OCI-LY7 (cell line): ENCODE data around the gene ANKS1B. TPM values are rescaled to one million over a fixed set of nuclear protein-coding genes. Genes with fewer than 3 reads are reported as not detected.

Source experiments
- BruUV-seq: library from RNA; stranded (reverse); fragments of 400-500 nt; replicated peaks from 2 replicates; lab custom pipeline; 2021; lab: Mats Ljungman, UMichigan
- CTCF ChIA-PET: fragments of 300-600 bp; sonication (Branson Sonifier 250); formaldehyde crosslinking; loops from one replicate; lab custom pipeline; 2022; ENCODE audit warnings: antibody characterized with exemption; ENCODE audit not compliant: unreplicated experiment; lab: Charles Lee
- POLR2A ChIA-PET: fragments of 300-600 bp; sonication (Branson Sonifier 250); formaldehyde crosslinking; loops from one replicate; lab custom pipeline; 2022; ENCODE audit warnings: antibody characterized with exemption; lab: Charles Lee
- DNase-seq: peaks from one replicate; pipeline ENCODE4 v3.0.0-alpha.2; 2015; ENCODE audit warnings: low spot score
- H2AFZ ChIP-seq: fragments of 200-600 bp; sonication (generic), shearing (Covaris generic); 2 replicates; pipeline ENCODE4 v1.6.1; 2014; ENCODE audit warnings: mild to moderate bottlenecking, antibody characterized with exemption, low read length, moderate library complexity
- H3K27ac ChIP-seq: fragments of 200-600 bp; sonication (generic); 2 replicates; pipeline ENCODE4 v1.5.1; 2014; ENCODE audit warnings: mixed run types, low read depth, mild to moderate bottlenecking, moderate library complexity, low read length, inconsistent platforms; ENCODE audit not compliant: poor library complexity, severe bottlenecking
- H3K36me3 ChIP-seq: fragments of 200-600 bp; sonication (generic); 2 replicates; pipeline ENCODE4 v1.6.1; 2014; ENCODE audit warnings: mild to moderate bottlenecking, antibody characterized with exemption, low read length, moderate library complexity, mixed read lengths; ENCODE audit not compliant: insufficient read depth
- H3K4me1 ChIP-seq: fragments of 200-600 bp; sonication (generic); 2 replicates; pipeline ENCODE4 v1.5.1; 2014; ENCODE audit warnings: mild to moderate bottlenecking, low read length; ENCODE audit not compliant: insufficient read depth, poor library complexity, severe bottlenecking
- H3K4me2 ChIP-seq: fragments of 200-600 bp; sonication (generic); 2 replicates; pipeline ENCODE4 v1.6.1; 2014; ENCODE audit warnings: mild to moderate bottlenecking, low read length
- H3K4me3 ChIP-seq: fragments of 200-600 bp; sonication (generic); 2 replicates; pipeline ENCODE4 v1.5.1; 2014; ENCODE audit warnings: mild to moderate bottlenecking, low read depth, low read length; ENCODE audit not compliant: poor library complexity, severe bottlenecking
- H3K79me2 ChIP-seq: fragments of 200-600 bp; sonication (generic); 2 replicates; pipeline ENCODE4 v1.6.1; 2016; ENCODE audit warnings: low read depth, mild to moderate bottlenecking, low read length, moderate library complexity, mixed read lengths; ENCODE audit not compliant: insufficient read depth
- H3K9me2 ChIP-seq: fragments of 200-600 bp; sonication (generic); 2 replicates; pipeline ENCODE4 v1.6.1; 2016; ENCODE audit warnings: mild to moderate bottlenecking, low read length, mixed read lengths; ENCODE audit not compliant: insufficient read depth
- H3K9me3 ChIP-seq: fragments of 200-600 bp; sonication (generic); 2 replicates; pipeline ENCODE4 v1.6.1; 2014; ENCODE audit warnings: mild to moderate bottlenecking, mixed run types, low read length, mixed read lengths
- H4K20me1 ChIP-seq: fragments of 200-600 bp; sonication (generic); 2 replicates; pipeline ENCODE4 v1.6.1; 2014; ENCODE audit warnings: mild to moderate bottlenecking, antibody characterized with exemption, low read length, moderate library complexity, mixed read lengths; ENCODE audit not compliant: insufficient read depth
- EZH2phosphoT487 ChIP-seq: fragments of 200-600 bp; sonication (generic); IDR thresholded peaks from 2 replicates; pipeline ENCODE4 v1.6.1; 2018; ENCODE audit warnings: low read depth, borderline replicate concordance, mild to moderate bottlenecking, mixed run types, antibody characterized with exemption, low read length, moderate library complexity, mixed read lengths
- intact Hi-C: fragments of 100-400 bp; cut with micrococcal nuclease; formaldehyde crosslinking; loops from one replicate; pipeline ENCODE4 v1.10.0; 2022; ENCODE audit not compliant: unreplicated experiment
- total RNA-seq, 2 experiments: library from RNA; depleted of rRNA in 1 of 2; stranded (reverse); fragments of >200 nt in 1 of 2; shearing (Covaris generic) in 1 of 2; gene quantifications; 2 replicates each; pipeline ENCODE4 v1.2.3, GENCODE V29; 2014 to 2022
- TF ChIP-seq, protein P1 (sequence below): fragments of 200-600 bp; sonication (generic); conservative IDR thresholded peaks from 2 replicates; pipeline ENCODE4 v1.5.1; 2014; ENCODE audit warnings: mild to moderate bottlenecking, antibody characterized with exemption, low read length, moderate library complexity, mixed read lengths

Gene ANKS1B
- total RNA-seq, 2 experiments from 2014 or later = 2.9 to 6.0 TPM

DNA sequence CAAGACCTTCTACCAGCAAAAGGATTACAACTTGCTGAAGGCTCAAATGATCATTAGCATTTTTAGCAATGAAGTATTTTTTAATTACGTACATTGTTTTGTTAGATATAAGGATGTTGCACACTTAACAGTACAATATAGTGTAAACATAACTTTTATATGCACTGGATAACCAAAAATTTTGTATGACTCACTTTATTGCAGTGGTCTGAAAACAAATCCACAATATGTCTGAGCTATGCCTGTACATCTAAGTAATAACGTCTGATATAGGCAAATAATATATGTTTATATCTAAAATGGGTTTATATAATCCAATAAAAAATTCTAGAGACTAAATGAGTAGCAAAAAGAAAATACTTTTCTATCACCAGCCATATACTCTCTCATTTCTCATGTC, 10.6 kb downstream of the ANKS1B start:
- no peak overlapping the region for H3K27ac ChIP-seq
- H2AFZ ChIP-seq = no peak overlapping the region
- intact Hi-C loops = no loop called here
- no peak for DNase-seq
- no peaks in the 10 kb centered on the region for H3K4me1 ChIP-seq
- no peaks in the 10 kb centered on the region for H3K9me2 ChIP-seq
- TF ChIP-seq EZH2phosphoT487 = no peak
- TF ChIP-seq, protein P1, sequence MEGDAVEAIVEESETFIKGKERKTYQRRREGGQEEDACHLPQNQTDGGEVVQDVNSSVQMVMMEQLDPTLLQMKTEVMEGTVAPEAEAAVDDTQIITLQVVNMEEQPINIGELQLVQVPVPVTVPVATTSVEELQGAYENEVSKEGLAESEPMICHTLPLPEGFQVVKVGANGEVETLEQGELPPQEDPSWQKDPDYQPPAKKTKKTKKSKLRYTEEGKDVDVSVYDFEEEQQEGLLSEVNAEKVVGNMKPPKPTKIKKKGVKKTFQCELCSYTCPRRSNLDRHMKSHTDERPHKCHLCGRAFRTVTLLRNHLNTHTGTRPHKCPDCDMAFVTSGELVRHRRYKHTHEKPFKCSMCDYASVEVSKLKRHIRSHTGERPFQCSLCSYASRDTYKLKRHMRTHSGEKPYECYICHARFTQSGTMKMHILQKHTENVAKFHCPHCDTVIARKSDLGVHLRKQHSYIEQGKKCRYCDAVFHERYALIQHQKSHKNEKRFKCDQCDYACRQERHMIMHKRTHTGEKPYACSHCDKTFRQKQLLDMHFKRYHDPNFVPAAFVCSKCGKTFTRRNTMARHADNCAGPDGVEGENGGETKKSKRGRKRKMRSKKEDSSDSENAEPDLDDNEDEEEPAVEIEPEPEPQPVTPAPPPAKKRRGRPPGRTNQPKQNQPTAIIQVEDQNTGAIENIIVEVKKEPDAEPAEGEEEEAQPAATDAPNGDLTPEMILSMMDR = no peak
- no peak overlapping the region for H3K4me2 ChIP-seq
- POLR2A ChIA-PET = no interaction called here
- H3K4me3 ChIP-seq = no peak overlapping the region
- no peaks in the 10 kb centered on the region for H4K20me1 ChIP-seq
- BruUV-seq = no TSS peak
- no peaks in the 10 kb centered on the region for H3K36me3 ChIP-seq
- CTCF ChIA-PET = no interaction called here
- H3K9me3 ChIP-seq = no peaks in the 10 kb centered on the region
- H3K79me2 ChIP-seq = no peaks in the 10 kb centered on the region

DNA sequence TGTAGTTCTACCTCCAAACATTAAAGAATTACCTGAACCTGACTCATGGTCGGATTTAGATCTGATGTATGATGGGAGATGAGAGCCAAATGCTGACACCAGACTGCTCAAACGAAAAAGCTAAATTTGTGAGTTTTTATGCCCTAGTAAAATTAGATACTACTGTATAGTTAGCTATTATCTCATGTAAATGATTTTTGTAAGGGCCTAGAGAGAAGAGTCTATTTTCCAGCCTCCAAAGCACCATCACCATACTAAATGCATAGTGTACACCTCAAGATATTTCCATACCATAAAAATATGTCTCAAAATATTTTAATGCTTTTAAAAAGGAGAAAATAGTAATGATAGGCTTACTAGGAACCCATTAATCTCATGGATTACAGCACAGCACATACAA, 18.3 kb downstream of the ANKS1B start:
- Histone ChIP-seq H3K27ac (no peak overlapping the region), H3K4me2 (no peak overlapping the region), H3K79me2 (no peaks in the 10 kb centered on the region), H2AFZ (no peak overlapping the region), H3K4me1 (no peaks in the 10 kb centered on the region), H3K36me3 (no peaks in the 10 kb centered on the region), H3K9me3 (no peaks in the 10 kb centered on the region), H4K20me1 (no peaks in the 10 kb centered on the region), H3K4me3 (no peak overlapping the region), H3K9me2 (no peaks in the 10 kb centered on the region)
- CTCF ChIA-PET = no interaction called here
- POLR2A ChIA-PET = no interaction called here
- no peak for DNase-seq
- no TSS peak for BruUV-seq
- intact Hi-C loops = no loop called here
- TF ChIP-seq, protein P1 = no peak
- no peak for TF ChIP-seq EZH2phosphoT487

DNA sequence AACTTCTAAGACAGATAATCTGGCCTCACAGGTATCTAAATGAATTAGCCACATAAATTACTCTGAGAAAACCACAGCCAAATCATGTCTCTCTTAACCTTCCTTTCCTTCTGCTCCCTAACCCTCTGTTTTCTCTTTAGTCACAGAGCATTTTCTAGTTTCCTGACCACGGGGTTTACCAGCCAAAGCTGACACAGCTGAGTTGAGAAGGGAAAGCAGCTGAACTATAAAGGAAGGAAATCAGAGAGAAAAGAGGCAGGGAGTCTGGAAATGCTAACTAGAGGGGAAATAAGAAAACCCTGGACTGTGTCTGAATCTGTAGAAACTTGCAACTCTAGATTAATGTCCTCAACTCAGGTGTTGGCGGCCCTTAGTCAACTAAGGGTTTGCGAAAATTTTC, 24.4 kb downstream of the ANKS1B start:
- Histone ChIP-seq H3K27ac (no peak overlapping the region), H3K9me3 (no peaks in the 10 kb centered on the region), H2AFZ (no peak overlapping the region), H3K4me3 (no peak overlapping the region), H3K9me2 (no peaks in the 10 kb centered on the region), H3K79me2 (no peaks in the 10 kb centered on the region), H3K36me3 (no peaks in the 10 kb centered on the region), H3K4me2 (no peak overlapping the region), H4K20me1 (no peaks in the 10 kb centered on the region), H3K4me1 (no peaks in the 10 kb centered on the region)
- intact Hi-C loops = no loop called here
- ChIA-PET CTCF (no interaction called here), POLR2A (no interaction called here)
- TF ChIP-seq, protein P1 = no peak
- no peak for TF ChIP-seq EZH2phosphoT487
- BruUV-seq = no TSS peak
- DNase-seq = no peak
